GM21423 (cell line): ENCODE results near the gene KTI12.
"Not testable (repeated sequence)": the region's sequence is repeated elsewhere in the genome, so short reads cannot be mapped to it uniquely, and the experiment has no call there.

Experiments used
- ATAC-seq: cut with Tn5 transposase; IDR thresholded peaks from one replicate; pipeline ENCODE4 v1.9.1; 2021; ENCODE audit warnings: mild to moderate bottlenecking, moderate library complexity; ENCODE audit not compliant: unreplicated experiment

KTI12 gene, protein sequence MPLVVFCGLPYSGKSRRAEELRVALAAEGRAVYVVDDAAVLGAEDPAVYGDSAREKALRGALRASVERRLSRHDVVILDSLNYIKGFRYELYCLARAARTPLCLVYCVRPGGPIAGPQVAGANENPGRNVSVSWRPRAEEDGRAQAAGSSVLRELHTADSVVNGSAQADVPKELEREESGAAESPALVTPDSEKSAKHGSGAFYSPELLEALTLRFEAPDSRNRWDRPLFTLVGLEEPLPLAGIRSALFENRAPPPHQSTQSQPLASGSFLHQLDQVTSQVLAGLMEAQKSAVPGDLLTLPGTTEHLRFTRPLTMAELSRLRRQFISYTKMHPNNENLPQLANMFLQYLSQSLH

GRCh38 chr1:52033190-52034049 is at the start of gene KTI12:
Gene KTI12, minus strand, starts transcription at chr1:52033810. Its CDS starts 49 bp downstream, at chr1:52033761.
- ATAC-seq = peak; percentile 88

DNA sequence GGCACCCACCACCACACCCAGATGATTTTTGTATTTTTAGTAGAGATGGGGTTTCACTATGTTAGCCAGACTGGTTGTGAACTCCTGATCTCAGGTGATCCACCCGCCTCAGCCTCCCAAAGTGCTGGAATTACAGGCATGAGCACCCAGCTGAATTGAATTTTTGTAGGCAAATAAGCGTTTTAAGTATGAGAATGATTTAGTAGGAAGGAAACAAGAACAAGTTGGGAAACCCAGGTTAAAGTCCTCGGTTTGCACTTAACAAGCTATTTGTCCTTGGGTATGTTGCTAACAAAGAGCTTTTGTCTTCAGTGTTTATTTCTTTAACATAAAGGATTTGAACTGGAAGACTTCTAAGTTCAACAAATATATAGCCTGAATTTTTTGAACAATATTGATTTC is 46.4 kb upstream of the KTI12 start:
- ATAC-seq = no peak

DNA sequence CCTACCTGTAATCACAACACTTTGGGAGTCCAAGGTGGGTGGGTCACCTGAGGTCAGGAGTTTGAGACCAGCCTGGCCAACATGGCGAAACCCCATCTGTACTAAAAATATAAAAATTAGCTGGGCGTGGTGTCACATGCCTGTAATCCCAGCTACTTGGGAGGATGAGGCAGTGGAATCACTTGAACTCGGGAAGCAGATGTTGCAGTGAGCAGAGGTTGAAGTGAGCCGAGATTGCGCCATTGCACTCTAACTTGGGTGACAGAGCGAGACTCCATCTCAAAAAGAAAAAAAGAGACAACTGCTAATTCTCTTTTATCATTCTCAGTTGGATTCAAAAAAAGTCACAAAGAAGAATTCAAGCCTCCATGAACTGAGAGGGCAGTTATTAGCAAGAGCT is 43.7 kb upstream of the KTI12 start:
- ATAC-seq = not testable (repeated sequence)

GRCh38 chr1:52072291-52072690 is 38.7 kb upstream of the KTI12 start:
- no peak for ATAC-seq

DNA sequence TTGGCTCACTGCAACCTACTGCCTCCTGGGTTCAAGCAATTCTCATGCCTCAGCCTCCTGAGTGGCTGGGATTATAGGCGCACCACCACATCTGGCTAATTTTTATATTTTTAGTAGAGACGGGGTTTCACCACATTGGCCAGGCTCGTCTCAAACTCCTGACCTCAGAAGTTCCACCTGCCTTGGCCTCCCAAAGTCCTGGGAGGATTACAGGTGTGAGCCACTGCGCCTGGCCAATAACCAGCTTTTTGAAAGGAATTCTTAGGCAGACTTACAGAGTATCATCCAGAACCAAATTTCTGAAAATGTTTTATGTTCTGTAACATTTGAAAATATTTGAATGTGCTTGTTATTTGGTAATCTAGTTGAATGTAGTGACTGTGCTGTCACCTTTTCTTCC is 37.1 kb upstream of the KTI12 start:
- ATAC-seq = no peak

GRCh38 chr1:52063192-52063591 is 29.6 kb upstream of the KTI12 start:
- ATAC-seq = no peak

DNA sequence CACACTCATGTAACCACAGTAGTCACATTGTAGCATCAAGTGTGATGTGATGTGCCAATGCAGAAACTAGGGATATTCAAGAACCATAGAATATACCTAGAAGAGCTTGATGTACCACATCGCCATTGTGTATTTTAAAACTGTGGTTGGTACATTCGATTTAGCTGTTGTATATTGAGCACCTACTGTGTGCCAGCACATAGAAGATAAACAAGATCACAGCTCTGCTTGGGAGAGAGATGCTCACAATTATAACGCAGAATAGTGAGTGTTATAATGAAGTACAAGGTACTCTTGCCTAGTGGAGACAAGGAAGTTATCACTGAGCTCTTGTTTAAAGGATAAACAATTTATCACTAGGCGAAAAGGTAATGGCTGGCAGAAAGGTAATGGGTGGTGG is 27.2 kb upstream of the KTI12 start:
- no peak for ATAC-seq

DNA sequence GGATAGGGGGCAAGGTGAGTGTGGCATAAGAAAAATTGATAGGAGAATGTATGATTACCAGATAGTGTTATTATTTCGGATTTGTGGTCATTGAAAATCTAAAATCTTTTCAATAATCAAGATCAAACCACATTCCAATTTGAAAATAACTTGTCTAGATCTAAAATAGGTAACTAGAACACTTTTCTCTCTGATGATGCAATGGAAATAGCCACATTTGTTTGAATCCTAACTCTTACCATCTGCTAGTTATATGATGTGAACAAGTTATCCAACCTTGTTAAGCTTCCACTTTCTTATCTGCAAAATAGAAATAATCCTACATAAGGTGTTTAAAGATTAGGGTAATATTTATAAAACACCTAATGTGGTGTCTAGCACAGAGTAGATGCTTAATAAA is 26.3 kb upstream of the KTI12 start:
- ATAC-seq = no peak

- ATAC-seq = no peak
Measured at GRCh38 chr1:52059321-52059720, 25.7 kb upstream of the KTI12 start.

- no peak for ATAC-seq
Measured at GRCh38 chr1:52057876-52058415, 24.3 kb upstream of the KTI12 start.

DNA sequence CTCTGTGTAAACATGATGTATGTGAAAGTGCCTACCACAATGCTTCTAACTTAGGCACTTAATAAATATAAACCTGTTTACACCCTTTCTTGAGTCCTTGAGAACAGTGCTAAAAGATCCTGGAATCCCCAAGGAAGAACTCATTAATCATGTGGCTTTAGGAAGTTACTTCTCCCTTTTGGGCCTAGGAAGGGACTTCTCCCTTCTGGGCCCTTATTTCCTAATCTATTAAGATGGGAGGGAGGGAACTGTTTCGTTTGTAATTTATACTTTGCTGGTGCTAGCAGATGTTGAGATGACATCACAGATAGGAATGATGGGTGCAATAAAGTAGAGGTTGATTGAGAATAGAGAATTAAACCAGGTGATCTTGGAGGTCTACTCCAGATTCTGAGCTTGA is 23.6 kb upstream of the KTI12 start:
- no peak for ATAC-seq

DNA sequence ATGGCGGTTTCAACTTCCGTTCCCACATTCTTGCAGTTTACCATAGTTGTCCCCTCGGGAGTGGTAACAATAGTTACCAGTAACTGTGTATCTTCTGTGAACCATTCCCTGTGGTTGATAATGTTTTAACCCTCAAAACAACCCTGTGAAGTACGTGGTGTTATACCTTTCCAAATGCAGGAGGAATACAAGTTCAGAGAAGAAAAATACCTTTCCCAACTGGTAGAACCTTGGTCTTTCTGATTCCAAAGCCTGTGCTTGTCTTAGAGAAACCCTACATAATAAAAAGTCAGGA is 23.3 kb upstream of the KTI12 start:
- peak; percentile 41 for ATAC-seq

DNA sequence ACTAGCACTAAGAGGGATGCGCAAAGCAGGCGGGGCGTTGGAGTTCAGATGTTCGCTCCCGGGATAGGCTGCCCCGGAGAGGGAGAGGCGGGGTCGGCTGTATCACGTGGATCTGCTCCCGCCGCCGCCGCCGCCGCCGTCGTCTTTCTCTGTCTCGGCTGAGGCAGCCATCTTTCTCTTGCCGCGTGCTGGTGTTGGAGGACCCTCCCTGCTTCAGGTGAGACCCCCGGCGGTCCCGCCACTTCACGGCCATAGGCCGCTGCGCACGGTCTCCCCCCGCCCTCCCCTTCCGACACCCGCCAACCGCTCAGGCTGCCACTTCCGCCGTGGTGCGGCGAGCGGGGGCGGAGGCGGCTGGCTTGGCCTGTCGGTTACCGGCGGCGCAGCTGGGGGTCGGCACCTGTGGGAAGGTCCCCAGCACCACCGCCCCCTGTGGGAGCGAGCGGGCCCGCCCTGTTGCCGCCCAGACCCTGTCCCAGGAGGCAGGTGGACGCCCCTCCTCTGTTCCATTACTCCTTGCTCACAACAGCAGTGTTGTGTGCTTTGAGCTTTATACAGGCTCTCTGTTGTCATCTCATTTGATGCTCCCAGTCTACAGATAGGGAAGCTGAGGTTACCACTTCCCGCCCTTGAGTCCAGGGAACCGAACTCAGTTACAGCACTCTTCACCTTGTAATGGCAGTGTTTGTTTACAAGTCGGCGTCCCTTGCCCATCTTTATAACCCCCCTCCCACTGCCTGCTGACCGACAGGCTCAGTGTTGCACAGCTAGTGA is 22.7 kb upstream of the KTI12 start, which contains the start of gene BTF3L4:
Gene BTF3L4 (plus strand): TSS at position 133 of the 774 bp plus-strand sequence. CDS start 3,553 bp downstream, outside the sequence.
- ATAC-seq = peak; percentile 81

DNA sequence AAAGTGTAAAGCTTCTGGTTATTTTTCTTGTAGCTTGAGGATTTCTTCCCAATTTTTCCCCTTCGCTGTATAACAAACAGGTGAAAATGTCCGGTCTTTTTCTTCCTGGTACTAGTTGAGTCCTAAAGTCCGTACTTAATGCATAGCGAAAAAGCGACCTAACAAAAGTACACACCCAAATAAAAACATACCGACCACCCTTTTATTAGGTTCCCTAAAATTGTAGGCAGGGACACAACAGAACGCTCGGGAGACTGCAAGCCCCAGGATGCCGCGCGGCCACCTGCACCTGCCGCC is 22.2 kb upstream of the KTI12 start:
- no peak for ATAC-seq

- ATAC-seq = peak; percentile 38
Measured at GRCh38 chr1:52055066-52055865, 21.7 kb upstream of the KTI12 start, which contains the start of gene TXNDC12. Gene TXNDC12, minus strand, starts transcription at chr1:52055191. Its CDS starts 95 bp downstream, at chr1:52055096.

GRCh38 chr1:52054496-52055065 is 21.0 kb upstream of the KTI12 start:
- ATAC-seq = no peak

GRCh38 chr1:52053862-52054261 is 20.3 kb upstream of the KTI12 start:
- no peak for ATAC-seq

DNA sequence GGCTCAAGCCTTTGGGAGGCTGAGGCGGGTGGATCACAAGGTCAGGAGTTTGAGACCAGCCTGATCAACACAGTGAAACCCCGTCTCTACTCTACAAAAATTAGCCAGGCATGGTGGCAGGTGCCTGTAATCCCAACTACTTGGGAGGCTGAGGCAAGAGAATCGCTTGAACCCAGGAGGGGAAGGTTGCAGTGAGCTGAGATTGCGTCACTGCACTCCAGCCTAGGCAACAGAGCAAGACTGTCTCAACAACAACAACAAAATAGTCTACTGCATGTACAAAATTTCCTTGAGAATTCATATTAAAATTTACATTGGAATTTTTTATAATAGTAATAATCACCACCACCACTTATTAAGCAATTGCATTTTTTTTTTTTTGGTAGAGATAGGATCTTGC is 15.7 kb upstream of the KTI12 start:
- ATAC-seq = not testable (repeated sequence)

DNA sequence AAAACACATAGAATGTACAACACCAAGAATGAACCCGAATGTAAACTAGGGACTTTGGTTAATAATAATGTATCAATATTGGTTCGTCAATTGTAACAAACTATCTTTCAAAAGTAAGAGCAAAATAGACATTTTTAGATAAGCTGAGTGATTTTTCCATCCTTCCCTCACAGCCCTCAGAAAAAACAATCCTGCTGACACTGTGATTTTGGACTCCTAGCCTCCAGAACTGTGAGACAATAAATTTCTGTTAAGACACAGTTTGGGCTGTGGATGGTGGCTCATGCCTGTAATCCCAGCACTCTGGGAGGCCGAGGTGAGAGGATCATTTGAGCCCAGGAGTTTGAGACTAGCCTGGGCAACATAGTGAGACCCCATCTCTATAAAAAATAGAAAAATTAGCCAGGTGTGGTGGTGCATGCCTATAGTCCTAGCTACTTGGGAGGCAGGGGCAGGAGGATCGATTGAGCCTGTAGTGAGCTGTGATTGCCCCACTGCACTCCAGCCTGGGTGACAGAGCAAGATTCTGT is 12.1 kb upstream of the KTI12 start:
- ATAC-seq = not testable (repeated sequence)

GRCh38 chr1:52045236-52045635 is 11.6 kb upstream of the KTI12 start:
- ATAC-seq = no peak
